Body of pancreas (tissue), 4 donors: ENCODE results near the gene DNALI1.

Experiments used
- POLR2A ChIP-seq, 3 donors: fragments of 450-650 bp; IDR thresholded peaks; one replicate each; pipeline ENCODE4 v1.6.1; 2016; ENCODE audit warnings: antibody characterized with exemption in 3 of 3, mild to moderate bottlenecking in 2 of 3
- TF ChIP-seq, protein P1 (sequence below), 7 experiments: fragments of 450-650 bp in 4 of 7; fragments of 200-600 bp in 3 of 7; sonication (generic) in 3 of 7; IDR thresholded peaks; one replicate each; pipeline ENCODE4 v1.5.1; 2016 to 2019; ENCODE audit warnings: antibody characterized with exemption in 7 of 7

DNA sequence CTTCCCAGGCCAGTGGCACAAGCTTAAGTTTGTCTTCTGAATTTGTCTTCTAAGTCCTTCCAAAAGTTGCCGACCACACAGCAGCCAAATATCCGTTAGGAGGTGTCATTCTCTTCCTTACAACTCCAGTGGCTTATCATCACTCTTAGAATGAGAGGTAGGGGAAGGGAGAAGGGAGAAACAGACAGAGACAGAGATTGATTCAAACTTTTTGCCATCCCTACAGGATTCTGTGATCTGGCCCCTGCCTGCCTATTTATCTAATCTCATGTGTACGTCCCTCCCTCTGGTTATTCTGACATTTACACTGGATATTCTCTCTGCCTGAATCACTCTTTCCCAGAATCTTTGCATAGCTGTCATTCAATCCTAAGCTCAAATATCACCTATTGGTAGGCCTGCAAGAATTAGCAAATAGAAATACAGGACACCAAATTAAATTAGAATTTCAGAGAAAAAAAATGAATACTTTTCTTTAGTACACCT is 39.5 kb downstream of the DNALI1 start:
- TF ChIP-seq, protein P1, sequence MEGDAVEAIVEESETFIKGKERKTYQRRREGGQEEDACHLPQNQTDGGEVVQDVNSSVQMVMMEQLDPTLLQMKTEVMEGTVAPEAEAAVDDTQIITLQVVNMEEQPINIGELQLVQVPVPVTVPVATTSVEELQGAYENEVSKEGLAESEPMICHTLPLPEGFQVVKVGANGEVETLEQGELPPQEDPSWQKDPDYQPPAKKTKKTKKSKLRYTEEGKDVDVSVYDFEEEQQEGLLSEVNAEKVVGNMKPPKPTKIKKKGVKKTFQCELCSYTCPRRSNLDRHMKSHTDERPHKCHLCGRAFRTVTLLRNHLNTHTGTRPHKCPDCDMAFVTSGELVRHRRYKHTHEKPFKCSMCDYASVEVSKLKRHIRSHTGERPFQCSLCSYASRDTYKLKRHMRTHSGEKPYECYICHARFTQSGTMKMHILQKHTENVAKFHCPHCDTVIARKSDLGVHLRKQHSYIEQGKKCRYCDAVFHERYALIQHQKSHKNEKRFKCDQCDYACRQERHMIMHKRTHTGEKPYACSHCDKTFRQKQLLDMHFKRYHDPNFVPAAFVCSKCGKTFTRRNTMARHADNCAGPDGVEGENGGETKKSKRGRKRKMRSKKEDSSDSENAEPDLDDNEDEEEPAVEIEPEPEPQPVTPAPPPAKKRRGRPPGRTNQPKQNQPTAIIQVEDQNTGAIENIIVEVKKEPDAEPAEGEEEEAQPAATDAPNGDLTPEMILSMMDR (IDR thresholded peaks at IDR 0.05) = no peak
- TF ChIP-seq POLR2A (IDR thresholded peaks at IDR 0.05) = no peak
